Stimulated activated CD8-positive, alpha-beta memory T cell treated with anti-CD3 and anti-CD28 coated beads, Interleukin-15, amount 100 ng/mL, for 4 hours (primary cell): Measurements from ENCODE around the gene PYCR2.

ENCODE experiments used
- DNase-seq, 2 donors: peaks; one replicate each; pipeline ENCODE4 v3.0.0-alpha.2; 2020; ENCODE audit warnings: low read depth in 2 of 2

PYCR2 gene

DNA sequence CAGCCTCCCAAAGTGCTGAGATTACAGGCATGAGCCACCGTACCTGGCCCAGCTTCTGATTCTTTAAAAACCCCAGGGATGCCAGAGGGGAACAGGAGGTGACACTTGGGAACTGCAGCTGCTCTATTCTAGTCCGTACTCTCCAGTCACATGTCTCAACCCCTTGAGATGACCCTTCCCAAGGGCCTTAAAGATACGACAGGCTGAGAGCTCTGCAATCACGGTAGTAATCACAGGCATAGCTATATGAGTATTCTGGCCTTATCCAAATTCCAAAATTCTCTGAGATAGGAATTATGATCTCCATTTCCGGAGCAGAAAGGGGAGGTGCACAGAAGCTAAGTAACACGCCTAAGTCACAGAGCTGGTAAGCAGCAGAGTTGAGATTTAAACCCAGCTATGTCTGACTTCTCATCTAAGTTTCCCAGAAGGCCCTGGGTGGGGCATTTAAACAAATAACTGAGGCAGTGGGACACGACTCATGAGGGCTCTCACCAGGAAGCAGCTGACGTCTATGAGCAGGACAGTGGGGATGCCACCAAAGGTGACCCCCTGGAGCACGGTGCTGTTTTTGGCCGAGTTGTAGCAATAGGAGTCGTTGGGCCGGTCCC, 47.0 kb downstream of the PYCR2 start:
- DNase-seq = no peak

DNA sequence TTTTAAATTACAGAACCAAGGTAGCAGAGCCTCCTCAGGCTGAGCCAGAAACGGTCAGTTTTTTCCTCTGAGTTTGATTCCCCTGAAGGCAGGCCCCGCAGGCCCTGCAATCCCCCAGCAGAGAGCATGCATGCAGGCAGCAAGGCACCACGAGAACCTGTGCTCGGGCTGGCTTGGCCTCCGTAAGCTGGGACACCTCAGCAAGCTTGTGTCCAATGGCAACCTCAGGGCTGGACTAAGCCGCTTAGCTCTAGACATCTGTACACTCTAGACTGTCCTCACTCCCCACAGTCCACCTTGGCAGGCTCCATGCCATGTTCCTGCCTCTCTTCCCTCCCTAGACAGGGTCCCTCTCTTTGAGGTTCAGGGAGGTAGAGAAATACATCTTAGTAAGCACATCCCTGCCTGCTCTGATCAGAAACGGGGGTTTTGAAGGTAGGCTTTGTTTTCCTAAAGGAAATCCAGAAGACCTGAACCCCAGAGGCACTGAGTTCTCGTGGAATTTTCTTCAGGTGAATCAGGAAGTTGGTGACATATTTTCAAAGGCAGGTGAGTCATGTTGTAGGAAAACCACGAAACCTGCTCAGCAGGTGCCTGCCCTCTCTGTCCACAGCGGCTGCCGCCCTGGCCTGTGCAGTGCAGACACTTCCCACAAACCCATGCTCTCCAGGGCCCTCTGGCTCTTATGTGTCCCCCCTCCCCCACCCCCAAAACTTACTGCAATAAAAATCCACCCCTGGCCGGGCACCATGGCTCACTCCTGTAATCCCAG, 48.8 kb downstream of the PYCR2 start:
- no peak for DNase-seq

DNA sequence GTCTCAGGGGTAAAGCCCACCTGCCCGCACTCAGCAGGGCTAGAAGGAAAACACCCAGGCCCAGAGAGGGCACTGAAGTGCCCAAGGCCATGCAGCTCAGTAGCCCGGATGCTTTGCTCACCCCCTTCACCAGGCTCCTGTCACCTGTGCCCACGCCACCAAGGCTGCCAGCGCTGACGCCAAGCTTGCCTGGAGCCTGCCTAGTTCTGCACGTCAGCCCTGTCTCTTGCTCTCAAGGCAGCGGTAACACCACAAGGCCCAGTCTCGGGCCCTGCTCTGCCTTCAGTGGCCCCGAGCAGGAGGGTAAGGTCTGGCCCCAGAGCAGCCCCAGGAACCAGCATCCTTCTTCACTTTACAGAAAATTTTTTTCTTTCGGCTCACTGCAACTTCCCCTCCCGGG, 49.6 kb downstream of the PYCR2 start:
- no peak for DNase-seq

DNA sequence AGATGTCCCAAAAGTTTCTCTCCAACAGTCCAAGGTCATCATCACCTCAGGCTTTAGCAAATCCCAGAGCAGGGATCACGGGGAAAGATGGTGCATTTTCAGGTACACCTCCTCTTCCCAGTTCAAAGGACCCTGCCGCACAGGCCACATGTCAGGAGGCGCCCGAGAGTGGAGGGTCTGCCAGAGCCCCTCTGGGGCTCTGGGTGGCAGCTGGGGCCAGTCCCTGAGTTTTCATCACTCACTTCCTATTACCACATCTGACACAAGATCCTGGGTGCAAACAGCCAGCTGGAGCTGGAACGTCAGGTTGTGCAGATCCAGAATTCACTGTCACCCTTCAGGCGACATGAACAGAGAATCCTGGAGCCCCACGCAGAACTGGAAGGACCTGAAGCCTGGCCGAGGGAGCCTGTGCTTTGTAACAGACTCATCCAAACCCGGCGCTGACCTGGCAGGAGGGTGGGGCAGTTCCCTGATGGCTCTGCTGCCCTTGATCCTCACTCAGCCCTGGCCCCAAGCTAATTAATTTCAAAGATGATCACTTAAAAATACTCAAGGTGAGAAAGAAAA, 50.7 kb downstream of the PYCR2 start:
- DNase-seq = no peak

DNA sequence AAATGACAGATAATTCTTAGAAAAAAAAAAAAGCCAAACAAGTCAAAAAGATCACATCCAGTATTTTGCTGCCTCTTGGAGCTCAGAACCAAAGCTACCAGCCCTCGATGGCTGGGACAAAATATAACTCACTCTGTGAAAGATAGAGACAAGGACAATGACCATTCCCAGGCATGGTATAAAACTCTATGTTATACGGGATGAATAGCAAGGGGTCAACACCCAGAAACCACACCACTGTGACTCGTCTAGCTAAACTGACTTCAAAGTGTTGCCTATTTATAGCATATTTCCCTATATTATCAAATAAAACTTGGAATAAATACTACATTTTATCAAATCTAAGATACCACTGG, 52.0 kb downstream of the PYCR2 start:
- DNase-seq = no peak

DNA sequence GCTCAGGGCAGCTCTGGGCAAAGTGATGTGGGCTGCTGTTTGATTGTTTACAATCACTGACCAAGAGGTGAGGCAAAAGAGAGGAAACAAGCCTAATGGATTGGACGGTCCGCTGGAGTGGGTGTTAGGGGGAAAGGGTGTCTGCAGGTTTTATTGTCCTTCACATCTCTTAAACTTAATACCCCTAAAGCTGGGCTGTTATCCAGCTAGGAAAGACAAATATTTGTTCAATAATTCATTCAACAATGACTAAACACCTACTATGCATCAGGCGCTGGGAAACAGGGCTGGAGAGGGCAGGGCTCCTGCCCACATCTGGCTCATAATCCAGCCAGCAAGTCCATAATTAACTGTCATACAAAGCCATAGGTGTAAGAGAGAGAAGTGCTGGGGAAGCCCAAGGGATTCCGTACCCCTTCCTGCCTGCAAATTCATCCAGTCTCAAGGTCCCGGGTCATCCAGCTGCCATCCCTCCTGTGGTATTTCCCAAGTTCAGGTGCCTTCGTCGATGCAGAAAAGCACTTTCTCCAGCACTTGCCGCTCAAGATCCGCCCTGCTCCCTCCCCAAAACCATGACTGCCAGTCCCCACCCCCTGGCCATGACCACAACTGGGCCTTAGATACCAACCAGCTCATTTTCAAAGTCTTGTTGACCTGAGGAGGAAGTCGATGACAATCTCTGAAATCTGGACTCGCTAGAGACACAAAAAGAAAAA, 52.5 kb downstream of the PYCR2 start:
- DNase-seq = no peak

DNA sequence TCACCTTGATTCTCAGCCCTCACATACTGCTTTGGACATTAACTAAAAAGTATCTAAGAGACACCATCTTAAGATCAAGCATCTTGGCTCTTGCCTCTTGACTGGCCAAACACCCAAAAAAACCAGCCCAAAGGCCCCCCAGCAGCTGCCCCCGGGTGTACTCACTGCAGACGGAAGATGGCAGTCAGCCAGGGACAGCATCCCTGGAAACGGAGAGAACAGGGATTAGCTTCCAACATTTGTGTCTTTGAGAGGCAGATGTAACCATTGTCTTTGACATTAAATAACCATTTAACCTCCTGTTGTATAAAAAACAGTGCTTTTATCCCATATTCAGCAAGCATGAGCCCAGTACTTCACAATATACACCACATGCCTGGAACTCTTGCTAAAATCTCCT, 53.1 kb downstream of the PYCR2 start:
- no peak for DNase-seq
